H1 (cell line): ENCODE results near the gene TRIM6. TPM values are rescaled to one million over a fixed set of nuclear protein-coding genes. Genes with fewer than 3 reads are reported as not detected.

Source experiments
- CTCF ChIA-PET: fragments of 300-600 bp; sonication (Branson Sonifier 250); formaldehyde crosslinking; loops from one replicate; lab custom pipeline; 2021; ENCODE audit not compliant: partially characterized antibody; lab: Charles Lee
- POLR2A ChIA-PET: fragments of 300-600 bp; sonication (Branson Sonifier 250); formaldehyde crosslinking; loops from one replicate; lab custom pipeline; 2021; ENCODE audit warnings: inconsistent platforms; ENCODE audit not compliant: partially characterized antibody; lab: Charles Lee
- DNase-seq, 2 experiments: peaks; one replicate each; pipeline versions ENCODE4 v3.0.0 to v3.0.0-alpha.2; 2010 to 2022; ENCODE audit warnings: low spot score in 2 of 2, low read depth in 1 of 2, mixed read lengths in 1 of 2
- FAIRE-seq: peaks from 2 replicates; lab custom pipeline; 2011; peaks lifted over from hg19 to GRCh38; lab: Jason Lieb, UNC
- H2AFZ ChIP-seq: 2 replicates; pipeline ENCODE4 v1.8.1; 2012; ENCODE audit warnings: low read length, inconsistent platforms
- H2AK5ac ChIP-seq: 2 replicates; pipeline ENCODE4 v1.6.1; 2013; ENCODE audit warnings: low read depth, low read length
- H2BK120ac ChIP-seq: replicated peaks from 2 replicates; pipeline ENCODE3; 2013; ENCODE audit warnings: low read depth, low read length, inconsistent platforms
- H2BK12ac ChIP-seq: 2 replicates; pipeline ENCODE4 v1.6.1; 2013; ENCODE audit warnings: low read depth, low read length
- H2BK15ac ChIP-seq: 2 replicates; pipeline ENCODE4 v1.6.1; 2013; ENCODE audit warnings: low read length
- H2BK20ac ChIP-seq: 2 replicates; pipeline ENCODE4 v1.6.1; 2013; ENCODE audit warnings: low read length
- H2BK5ac ChIP-seq: 2 replicates; pipeline ENCODE4 v1.6.1; 2013; ENCODE audit warnings: low read depth, low read length
- H3K14ac ChIP-seq: 2 replicates; pipeline ENCODE4 v1.6.1; 2013; ENCODE audit warnings: inconsistent platforms; ENCODE audit not compliant: insufficient read length
- H3K18ac ChIP-seq: 2 replicates; pipeline ENCODE4 v1.6.1; 2013; ENCODE audit warnings: low read length; ENCODE audit errors: extremely low read depth
- H3K23ac ChIP-seq: 2 replicates; pipeline ENCODE4 v1.6.1; 2013; ENCODE audit warnings: inconsistent platforms; ENCODE audit not compliant: insufficient read length
- H3K23me2 ChIP-seq: 2 replicates; pipeline ENCODE4 v1.6.1; 2013; ENCODE audit warnings: low read depth, low read length
- H3K27ac ChIP-seq: 2 replicates; pipeline ENCODE4 v1.6.1; 2011; ENCODE audit warnings: low read depth, low read length, inconsistent platforms
- H3K27me3 ChIP-seq, 4 experiments: replicated peaks in 1 of 4; 1 replicate in 1 of 4; 2 replicates in 3 of 4; pipeline versions ENCODE4 v1.6.1 to v1.8.1; 2011 to 2013; ENCODE audit warnings: low read length in 3 of 4, mild to moderate bottlenecking in 3 of 4, inconsistent platforms in 2 of 4, mixed read lengths in 2 of 4, moderate library complexity in 1 of 4; ENCODE audit not compliant: control insufficient read depth in 3 of 4, insufficient read depth in 3 of 4; ENCODE audit errors: extremely low read depth in 1 of 4
- H3K36me3 ChIP-seq, 4 experiments: 2 replicates each; pipeline versions ENCODE4 v1.6.1 to v1.8.1; 2011 to 2013; ENCODE audit warnings: mild to moderate bottlenecking in 4 of 4, low read length in 3 of 4, moderate library complexity in 2 of 4, control low read depth in 1 of 4, inconsistent platforms in 1 of 4; ENCODE audit not compliant: insufficient read depth in 4 of 4, control insufficient read depth in 2 of 4
- H3K4ac ChIP-seq: replicated peaks from 2 replicates; pipeline ENCODE3; 2013; ENCODE audit warnings: low read length, low read depth, mixed read lengths, inconsistent platforms; ENCODE audit not compliant: insufficient read length
- H3K4me1 ChIP-seq, 4 experiments: replicated peaks in 1 of 4; 1 replicate in 1 of 4; 2 replicates in 3 of 4; pipeline versions ENCODE4 v1.6.1 to v1.8.1; 2011 to 2013; ENCODE audit warnings: low read length in 3 of 4, inconsistent platforms in 2 of 4, mixed read lengths in 1 of 4; ENCODE audit not compliant: insufficient read depth in 4 of 4, control insufficient read depth in 3 of 4
- H3K4me2 ChIP-seq, 2 experiments: 2 replicates each; pipeline versions ENCODE4 v1.6.1 to v1.8.1; 2011 to 2013; ENCODE audit warnings: low read depth in 2 of 2, low read length in 2 of 2, control low read depth in 1 of 2, inconsistent platforms in 1 of 2, mild to moderate bottlenecking in 1 of 2; ENCODE audit not compliant: insufficient read depth in 1 of 2
- H3K4me3 ChIP-seq, 4 experiments: fragments of 200-600, 300-600 bp in 1 of 4; sonication (generic), shearing (Covaris generic), sonication (Bioruptor Twin) in 1 of 4; 2 replicates each; pipeline versions ENCODE4 v1.5.1 to v1.8.1; 2011 to 2016; ENCODE audit warnings: low read length in 4 of 4, low read depth in 3 of 4, control low read depth in 2 of 4, inconsistent platforms in 2 of 4, mild to moderate bottlenecking in 2 of 4, mixed read lengths in 1 of 4, moderate library complexity in 1 of 4; ENCODE audit not compliant: insufficient read depth in 2 of 4; ENCODE audit errors: extremely low read depth in 1 of 4
- H3K56ac ChIP-seq: replicated peaks from 2 replicates; pipeline ENCODE3; 2013; ENCODE audit warnings: low read depth, mild to moderate bottlenecking, mixed read lengths, low read length, inconsistent platforms; ENCODE audit not compliant: insufficient read length
- H3K79me1 ChIP-seq: 2 replicates; pipeline ENCODE4 v1.6.1; 2013; ENCODE audit warnings: low read depth, low read length, control low read depth
- H3K79me2 ChIP-seq, 2 experiments: 2 replicates each; pipeline versions ENCODE4 v1.6.1 to v1.8.1; 2012 to 2013; ENCODE audit warnings: low read length in 2 of 2, mild to moderate bottlenecking in 2 of 2, inconsistent platforms in 1 of 2; ENCODE audit not compliant: insufficient read depth in 2 of 2, control insufficient read depth in 1 of 2
- H3K9ac ChIP-seq, 4 experiments: replicated peaks in 1 of 4; 1 replicate in 1 of 4; 2 replicates in 3 of 4; pipeline versions ENCODE4 v1.6.1 to v1.8.1; 2011 to 2013; ENCODE audit warnings: low read depth in 3 of 4, low read length in 3 of 4, control low read depth in 2 of 4, mild to moderate bottlenecking in 2 of 4, moderate library complexity in 2 of 4, inconsistent platforms in 1 of 4; ENCODE audit errors: extremely low read depth in 1 of 4
- H3K9me3 ChIP-seq, 2 experiments: 2 replicates each; pipeline versions ENCODE4 v1.6.1 to v1.8.1; 2012 to 2013; ENCODE audit warnings: mild to moderate bottlenecking in 2 of 2, moderate library complexity in 2 of 2, control low read depth in 1 of 2, inconsistent platforms in 1 of 2, low read depth in 1 of 2, low read length in 1 of 2, mixed read lengths in 1 of 2; ENCODE audit not compliant: insufficient read depth in 2 of 2
- H4K20me1 ChIP-seq, 2 experiments: replicated peaks in 1 of 2; 2 replicates each; pipeline versions ENCODE3 to v1.8.1; 2011 to 2013; ENCODE audit warnings: inconsistent platforms in 2 of 2, low read length in 2 of 2, mild to moderate bottlenecking in 1 of 2; ENCODE audit not compliant: insufficient read depth in 2 of 2, control insufficient read depth in 1 of 2
- H4K5ac ChIP-seq: 2 replicates; pipeline ENCODE4 v1.6.1; 2013; ENCODE audit warnings: low read length, low read depth, mixed read lengths, inconsistent platforms; ENCODE audit not compliant: insufficient read length
- H4K8ac ChIP-seq: 2 replicates; pipeline ENCODE4 v1.8.0; 2013; ENCODE audit warnings: mild to moderate bottlenecking, moderate library complexity, low read length, inconsistent platforms; ENCODE audit not compliant: insufficient read depth; ENCODE audit errors: extremely low read depth
- H4K91ac ChIP-seq: replicated peaks from 2 replicates; pipeline ENCODE3; 2013; ENCODE audit warnings: low read length, mixed read lengths, inconsistent platforms; ENCODE audit not compliant: insufficient read length
- CREB1 ChIP-seq: IDR thresholded peaks from 2 replicates; pipeline ENCODE4 v1.6.1; 2012; ENCODE audit warnings: inconsistent platforms
- RAD21 ChIP-seq, 2 experiments: IDR thresholded peaks in 1 of 2; conservative IDR thresholded peaks in 1 of 2; 2 replicates each; pipeline ENCODE4 v1.6.1; 2011; ENCODE audit warnings: low read depth in 2 of 2, low read length in 2 of 2, improper control_type of control experiment in 1 of 2, inconsistent platforms in 1 of 2, mild to moderate bottlenecking in 1 of 2, moderate library complexity in 1 of 2
- TAF7 ChIP-seq: optimal IDR thresholded peaks from 2 replicates; pipeline ENCODE3; 2011; ENCODE audit warnings: low read depth, mild to moderate bottlenecking, inconsistent platforms, low read length, moderate library complexity, borderline replicate concordance
- TEAD4 ChIP-seq: IDR thresholded peaks from 2 replicates; pipeline ENCODE4 v1.6.1; 2012; ENCODE audit warnings: low read depth, low read length, inconsistent platforms, mixed read lengths
- ZNF274 ChIP-seq: IDR thresholded peaks from 2 replicates; pipeline ENCODE4 v1.7.0; 2012; ENCODE audit warnings: low read length, borderline replicate concordance; ENCODE audit errors: extremely low read depth
- WGBS, 2 experiments: shearing (Covaris generic) in 1 of 2; methylation state at CpG; one replicate each; pipeline versions ENCODE4 v1.1.6 to v1.1.7; 2013 to 2015; ENCODE audit warnings: low lambda C conversion rate in 2 of 2, mixed read lengths in 2 of 2, inconsistent platforms in 1 of 2, low coverage in 1 of 2, missing lambda C conversion rate in 1 of 2; ENCODE audit not compliant: insufficient replicate concordance in 2 of 2, insufficient coverage in 1 of 2, insufficient read length in 1 of 2; ENCODE audit errors: extremely low coverage in 1 of 2, missing lambda C conversion rate in 1 of 2; 5-methylcytosine and 5-hydroxymethylcytosine counted together
- polyA plus RNA-seq, 7 experiments: library from polyadenylated mRNA; depleted of rRNA in 3 of 7; stranded (reverse) in 5 of 7; unstranded in 2 of 7; fragments of >200 nt in 5 of 7; fragments of 200-250 nt in 2 of 7; gene quantifications; 1 replicate in 5 of 7; 2 replicates in 1 of 7; 4 replicates in 1 of 7; pipeline versions ENCODE4 v1.2.1 to v1.2.3, GENCODE V29; 2011 to 2013; ENCODE audit warnings: missing spikeins in 2 of 7, mixed read lengths in 2 of 7
- total RNA-seq: library from RNA; stranded (reverse); fragmentation: NEBNext Ultra II Directional; extraction: Animal tissue kit (Norgen Biotek cat#: 25700); gene quantifications from 2 replicates; pipeline ENCODE4 v1.2.1, GENCODE V29; 2021
- TF ChIP-seq, protein P1 (sequence below): IDR thresholded peaks from 2 replicates; pipeline ENCODE4 v1.6.1; 2012; ENCODE audit warnings: low read length, inconsistent platforms

Gene TRIM6
- total and polyA plus RNA-seq, 2 of the 8 experiments (the other 6 are each of a cell fraction or from before 2014, with no cell fraction given), result 21.6 to 23.3 TPM

DNA sequence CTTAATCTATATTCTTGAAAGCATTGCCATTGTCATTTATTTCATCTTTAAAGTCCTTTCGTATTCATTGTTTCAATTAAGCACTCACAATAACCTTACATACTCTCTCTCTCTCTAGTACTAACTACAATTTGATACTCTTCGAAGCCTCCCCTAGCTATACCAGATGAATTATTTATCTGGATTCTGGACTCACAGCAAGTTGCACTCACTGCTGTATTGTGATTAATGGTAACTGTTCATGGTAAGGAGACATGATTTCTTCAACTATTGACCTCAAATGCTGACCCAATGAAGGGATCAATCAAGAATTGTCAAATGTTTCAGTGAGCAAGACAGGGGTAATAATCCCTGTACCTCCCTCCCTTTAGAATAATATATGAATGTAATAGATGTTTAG lies 21.8 kb upstream of the TRIM6 start:
- H2BK120ac ChIP-seq, result no peak overlapping the region
- no peak overlapping the region for H2AFZ ChIP-seq
- H3K27ac ChIP-seq, result no peak overlapping the region
- H4K20me1 ChIP-seq, result no peaks in the 10 kb centered on the region
- no peak overlapping the region for H4K5ac ChIP-seq
- ChIA-PET POLR2A (no interaction called here), CTCF (interaction anchor here (0.8 kb wide), 1 partner anchor 13 kb away, joined by 3 read pairs; no protein-coding TSS in a partner anchor)
- H3K4me3 ChIP-seq, result no peak overlapping the region
- no peak overlapping the region for H4K8ac ChIP-seq
- no peaks in the 10 kb centered on the region for H3K79me2 ChIP-seq
- H3K23ac ChIP-seq, result no peak overlapping the region
- H3K4ac ChIP-seq, result no peak overlapping the region
- H3K23me2 ChIP-seq, result no peaks in the 10 kb centered on the region
- H3K4me2 ChIP-seq, result no peak overlapping the region
- no peak overlapping the region for H2BK15ac ChIP-seq
- H3K79me1 ChIP-seq, result no peaks in the 10 kb centered on the region
- H2BK5ac ChIP-seq, result no peak overlapping the region
- DNase-seq (no peak), FAIRE-seq (no peak)
- no peaks in the 10 kb centered on the region for H3K9me3 ChIP-seq
- no peak overlapping the region for H4K91ac ChIP-seq
- H2BK12ac ChIP-seq, result no peak overlapping the region
- H3K14ac ChIP-seq, result no peak overlapping the region
- H2BK20ac ChIP-seq, result no peak overlapping the region
- 73 to 100% methylated on average over 2 of the region's 2 CpGs for WGBS, 2 experiments
- H2AK5ac ChIP-seq, result no peak overlapping the region
- no peak overlapping the region for H3K18ac ChIP-seq
- no peaks in the 10 kb centered on the region for H3K27me3 ChIP-seq
- H3K36me3 ChIP-seq, result no peaks in the 10 kb centered on the region
- no peak overlapping the region for H3K56ac ChIP-seq
- no peaks in the 10 kb centered on the region for H3K4me1 ChIP-seq
- H3K9ac ChIP-seq, result no peak overlapping the region
- TF ChIP-seq CREB1 (no peak), RAD21 (IDR thresholded peaks at IDR 0.05 in 1 of 2, conservative IDR thresholded peaks at IDR 0.05 in 1 of 2; ENCODE audit: low read depth in 2 of 2, low read length in 2 of 2) (no peak), ZNF274 (no peak), TAF7 (no peak), TEAD4 (no peak)
- TF ChIP-seq, protein P1, sequence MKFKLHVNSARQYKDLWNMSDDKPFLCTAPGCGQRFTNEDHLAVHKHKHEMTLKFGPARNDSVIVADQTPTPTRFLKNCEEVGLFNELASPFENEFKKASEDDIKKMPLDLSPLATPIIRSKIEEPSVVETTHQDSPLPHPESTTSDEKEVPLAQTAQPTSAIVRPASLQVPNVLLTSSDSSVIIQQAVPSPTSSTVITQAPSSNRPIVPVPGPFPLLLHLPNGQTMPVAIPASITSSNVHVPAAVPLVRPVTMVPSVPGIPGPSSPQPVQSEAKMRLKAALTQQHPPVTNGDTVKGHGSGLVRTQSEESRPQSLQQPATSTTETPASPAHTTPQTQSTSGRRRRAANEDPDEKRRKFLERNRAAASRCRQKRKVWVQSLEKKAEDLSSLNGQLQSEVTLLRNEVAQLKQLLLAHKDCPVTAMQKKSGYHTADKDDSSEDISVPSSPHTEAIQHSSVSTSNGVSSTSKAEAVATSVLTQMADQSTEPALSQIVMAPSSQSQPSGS, result no peak
